Stimulated activated CD8-positive, alpha-beta memory T cell treated with anti-CD3 and anti-CD28 coated beads, Interleukin-4, amount 100 ng/mL, for 1 hour (primary cell): Measurements from ENCODE around the gene PTGDR2.

Experiments used
- DNase-seq, 2 donors: peaks; one replicate each; pipeline ENCODE4 v3.0.0-alpha.2; 2020; ENCODE audit warnings: low read depth in 2 of 2, low spot score in 1 of 2

The PTGDR2 gene

GRCh38 chr11:60858731-60859464, 3.1 kb upstream of the PTGDR2 start:
- no peak for DNase-seq

- DNase-seq, result no peak
Observed at GRCh38 chr11:60858236-60858635, 2.5 kb upstream of the PTGDR2 start.

GRCh38 chr11:60857378-60858232, 1.9 kb upstream of the PTGDR2 start:
- DNase-seq, result no peak

- DNase-seq, result no peak
Observed at GRCh38 chr11:60854847-60855725, 664 bp downstream of the PTGDR2 start.

GRCh38 chr11:60854140-60854846, 1.5 kb downstream of the PTGDR2 start:
- DNase-seq, result no peak

- DNase-seq, result no peak
Observed at GRCh38 chr11:60852982-60853950, 2.5 kb downstream of the PTGDR2 start.

- no peak for DNase-seq
Observed at GRCh38 chr11:60852117-60852981, 3.4 kb downstream of the PTGDR2 start.

GRCh38 chr11:60851327-60852104, 4.2 kb downstream of the PTGDR2 start:
- DNase-seq, result no peak

GRCh38 chr11:60849641-60850520, 5.9 kb downstream of the PTGDR2 start:
- DNase-seq, result no peak

- no peak for DNase-seq
Observed at GRCh38 chr11:60848714-60849151, 7.0 kb downstream of the PTGDR2 start.

GRCh38 chr11:60847896-60848295, 7.9 kb downstream of the PTGDR2 start:
- DNase-seq, result no peak

GRCh38 chr11:60847281-60847680, 8.5 kb downstream of the PTGDR2 start:
- no peak for DNase-seq

GRCh38 chr11:60845338-60845737, 10.4 kb downstream of the PTGDR2 start:
- no peak for DNase-seq

- DNase-seq, result no peak
Observed at GRCh38 chr11:60844870-60845221, 10.9 kb downstream of the PTGDR2 start.

- DNase-seq, result no peak
Observed at GRCh38 chr11:60844045-60844869, 11.5 kb downstream of the PTGDR2 start.
